ENCODE data around the gene LRRC56.

Gene LRRC56

DNA sequence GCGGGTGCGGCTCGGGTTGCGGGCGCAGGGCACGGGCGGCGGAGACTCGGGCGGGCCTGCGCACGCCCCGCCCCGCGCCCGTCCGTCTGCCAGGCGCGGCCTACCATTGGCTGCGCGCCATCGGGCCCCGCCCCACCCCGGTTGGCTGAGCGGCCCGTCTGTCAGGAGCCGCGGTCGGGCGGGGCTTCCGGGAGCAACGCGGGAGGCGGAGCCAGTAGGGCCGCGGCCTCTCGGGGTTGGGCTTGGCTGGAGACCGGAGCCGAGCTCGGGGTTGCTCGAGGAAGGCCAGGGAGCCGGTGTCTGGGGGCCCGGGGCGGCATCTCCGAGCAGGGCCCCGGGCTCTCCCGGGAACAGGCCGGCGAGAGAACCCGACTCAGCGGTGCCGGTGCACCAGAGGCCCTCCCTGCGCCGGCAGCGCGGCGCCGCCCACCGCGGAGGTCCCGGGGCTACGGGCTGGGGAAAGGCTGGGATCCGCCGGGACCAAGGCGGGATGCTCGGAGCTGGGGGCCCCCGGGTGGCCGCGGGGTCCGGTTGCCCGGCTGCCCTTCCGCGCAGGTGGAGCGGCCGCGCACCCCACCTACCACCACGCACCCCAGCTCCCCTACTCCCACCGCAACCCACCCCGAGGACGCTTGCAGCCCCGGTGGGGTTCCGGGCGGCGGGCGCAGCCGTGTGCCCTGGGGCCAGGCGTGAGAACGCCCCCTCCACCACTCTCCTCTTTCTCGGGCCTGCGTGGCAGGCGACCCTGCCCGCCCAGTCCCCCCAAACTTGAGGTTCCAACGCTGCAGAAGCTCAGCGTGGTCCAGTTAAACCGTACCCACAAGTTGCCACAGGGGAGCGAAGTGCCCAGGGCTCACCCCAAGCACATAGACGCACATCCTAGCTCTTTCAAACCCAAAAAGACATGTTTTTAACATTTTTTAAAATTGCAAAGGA, 1.5 kb upstream of the LRRC56 start, which contains the start of gene HRAS:
HRAS (minus strand) TSS at position 58 of the 936 bp plus-strand sequence.
- peak; percentile 66 for DNase-seq (ENCODE audit: low read depth)
- peak within 1 kb of the TSS; percentile 87 for H3K4me3 ChIP-seq (ENCODE audit: control insufficient read depth, low read depth, low read length)
- TF ChIP-seq, protein P1, sequence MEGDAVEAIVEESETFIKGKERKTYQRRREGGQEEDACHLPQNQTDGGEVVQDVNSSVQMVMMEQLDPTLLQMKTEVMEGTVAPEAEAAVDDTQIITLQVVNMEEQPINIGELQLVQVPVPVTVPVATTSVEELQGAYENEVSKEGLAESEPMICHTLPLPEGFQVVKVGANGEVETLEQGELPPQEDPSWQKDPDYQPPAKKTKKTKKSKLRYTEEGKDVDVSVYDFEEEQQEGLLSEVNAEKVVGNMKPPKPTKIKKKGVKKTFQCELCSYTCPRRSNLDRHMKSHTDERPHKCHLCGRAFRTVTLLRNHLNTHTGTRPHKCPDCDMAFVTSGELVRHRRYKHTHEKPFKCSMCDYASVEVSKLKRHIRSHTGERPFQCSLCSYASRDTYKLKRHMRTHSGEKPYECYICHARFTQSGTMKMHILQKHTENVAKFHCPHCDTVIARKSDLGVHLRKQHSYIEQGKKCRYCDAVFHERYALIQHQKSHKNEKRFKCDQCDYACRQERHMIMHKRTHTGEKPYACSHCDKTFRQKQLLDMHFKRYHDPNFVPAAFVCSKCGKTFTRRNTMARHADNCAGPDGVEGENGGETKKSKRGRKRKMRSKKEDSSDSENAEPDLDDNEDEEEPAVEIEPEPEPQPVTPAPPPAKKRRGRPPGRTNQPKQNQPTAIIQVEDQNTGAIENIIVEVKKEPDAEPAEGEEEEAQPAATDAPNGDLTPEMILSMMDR (IDR thresholded peaks at IDR 0.05; ENCODE audit: control insufficient read depth, insufficient read depth, low read depth, low read length, missing control alignments), result no peak

- DNase-seq (ENCODE audit: low read depth), result no peak
- TF ChIP-seq, protein P1 (IDR thresholded peaks at IDR 0.05; ENCODE audit: control insufficient read depth, insufficient read depth, low read depth, low read length, missing control alignments), result no peak
- peak overlapping the region; percentile 21 for H3K4me3 ChIP-seq (ENCODE audit: control insufficient read depth, low read depth, low read length)
Observed at GRCh38 chr11:537622-538430, 499 bp downstream of the LRRC56 start.

DNA sequence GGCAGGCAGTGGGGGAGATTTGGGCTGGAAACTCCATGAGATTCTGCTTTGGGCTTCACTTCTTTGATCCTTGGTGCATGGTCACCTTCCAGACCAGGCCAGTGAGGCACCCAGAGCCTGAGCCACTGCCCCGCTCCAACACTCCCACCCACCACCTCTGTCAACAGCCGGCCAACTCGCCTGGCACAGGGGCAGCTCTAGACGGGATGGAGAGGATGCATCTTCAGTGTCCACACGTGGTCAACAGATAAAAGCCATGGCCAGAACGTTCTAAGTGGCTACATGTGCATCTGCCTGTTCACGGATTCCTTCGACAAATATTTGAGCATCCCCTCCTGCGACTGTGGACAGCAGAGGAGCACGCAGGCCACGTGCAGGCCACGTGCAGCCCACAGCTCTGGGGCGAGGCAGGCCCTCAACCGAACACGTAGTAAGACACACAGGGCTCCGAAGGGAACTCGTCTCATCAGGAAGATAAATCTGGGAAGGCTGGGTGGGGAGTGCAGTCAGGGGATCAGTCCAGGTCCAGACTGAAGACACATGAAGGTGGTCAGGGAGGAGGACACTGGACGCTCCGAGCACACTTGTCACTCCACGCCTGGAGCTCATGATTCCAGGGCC, 1.2 kb downstream of the LRRC56 start:
- no peak for DNase-seq (ENCODE audit: low read depth)
- TF ChIP-seq, protein P1 (IDR thresholded peaks at IDR 0.05; ENCODE audit: control insufficient read depth, insufficient read depth, low read depth, low read length, missing control alignments), result no peak
- H3K4me3 ChIP-seq (ENCODE audit: control insufficient read depth, low read depth, low read length), result no peak overlapping the region

DNA sequence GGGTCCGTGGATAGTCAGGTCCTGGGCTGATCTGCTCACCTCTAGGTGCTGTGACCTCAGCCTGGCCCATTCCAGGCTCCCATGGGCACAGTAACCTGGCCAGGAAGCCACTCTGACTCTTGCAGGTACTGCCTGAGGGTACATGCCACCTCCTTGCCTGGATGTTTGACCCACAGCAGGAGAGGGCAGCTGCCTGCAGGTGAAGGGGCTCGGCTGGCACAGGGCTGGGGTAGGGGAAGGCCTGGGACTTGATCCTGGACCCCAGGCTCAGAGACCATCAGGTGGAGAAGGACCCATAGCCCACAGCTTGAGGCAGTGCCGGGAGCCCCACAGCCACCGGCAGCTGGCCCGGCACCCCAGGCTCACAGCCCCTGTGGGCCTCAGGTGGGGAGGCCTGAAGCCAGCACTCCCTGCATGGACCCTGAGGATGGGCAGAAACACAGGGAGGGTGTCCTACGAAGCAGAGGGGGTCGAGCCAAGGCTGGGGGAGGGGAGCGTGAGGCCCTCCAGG, 2.7 kb downstream of the LRRC56 start:
- H3K4me3 ChIP-seq (ENCODE audit: control insufficient read depth, low read depth, low read length), result no peak overlapping the region
- DNase-seq (ENCODE audit: low read depth), result no peak
- TF ChIP-seq, protein P1 (IDR thresholded peaks at IDR 0.05; ENCODE audit: control insufficient read depth, insufficient read depth, low read depth, low read length, missing control alignments), result no peak

- TF ChIP-seq, protein P1 (IDR thresholded peaks at IDR 0.05; ENCODE audit: control insufficient read depth, insufficient read depth, low read depth, low read length, missing control alignments), result no peak
- no peak for DNase-seq (ENCODE audit: low read depth)
- no peak overlapping the region for H3K4me3 ChIP-seq (ENCODE audit: control insufficient read depth, low read depth, low read length)
Observed at GRCh38 chr11:540583-541432, 3.5 kb downstream of the LRRC56 start.
